HAP-1 (cell line): ENCODE measurements around the gene LSAMP.

Experiments used
- DNase-seq, 2 experiments: peaks; one replicate each; pipeline ENCODE4 v3.0.0-alpha.2; 2016 to 2020; ENCODE audit warnings: low spot score in 2 of 2
- H3K27me3 ChIP-seq: fragments of 250-450 bp; sonication (Bioruptor Pico); 2 replicates; pipeline ENCODE4 v1.5.1; 2020; ENCODE audit warnings: low read depth, mild to moderate bottlenecking, moderate library complexity
- H3K36me3 ChIP-seq: fragments of 250-450 bp; sonication (Bioruptor Pico); replicated peaks from 2 replicates; pipeline ENCODE4 v1.5.1; 2020; ENCODE audit warnings: mild to moderate bottlenecking
- H3K4me1 ChIP-seq: fragments of 250-450 bp; sonication (Bioruptor Pico); 2 replicates; pipeline ENCODE4 v1.5.1; 2020; ENCODE audit warnings: mild to moderate bottlenecking
- H3K4me3 ChIP-seq: fragments of 250-450 bp; sonication (Bioruptor Pico); 2 replicates; pipeline ENCODE4 v1.5.1; 2020; ENCODE audit warnings: mild to moderate bottlenecking, moderate library complexity
- H3K9me3 ChIP-seq: fragments of 250-450 bp; sonication (Bioruptor Pico); 2 replicates; pipeline ENCODE4 v1.5.1; 2020; ENCODE audit warnings: mild to moderate bottlenecking, moderate library complexity
- in situ Hi-C: fragments of 300-500 bp; cut with MboI; formaldehyde crosslinking; loops from 3 replicates; pipeline ENCODE4 v1.14.3; 2020; ENCODE audit warnings: low sequenced_read_pairs, inconsistent platforms, mixed read lengths

The LSAMP gene

DNA sequence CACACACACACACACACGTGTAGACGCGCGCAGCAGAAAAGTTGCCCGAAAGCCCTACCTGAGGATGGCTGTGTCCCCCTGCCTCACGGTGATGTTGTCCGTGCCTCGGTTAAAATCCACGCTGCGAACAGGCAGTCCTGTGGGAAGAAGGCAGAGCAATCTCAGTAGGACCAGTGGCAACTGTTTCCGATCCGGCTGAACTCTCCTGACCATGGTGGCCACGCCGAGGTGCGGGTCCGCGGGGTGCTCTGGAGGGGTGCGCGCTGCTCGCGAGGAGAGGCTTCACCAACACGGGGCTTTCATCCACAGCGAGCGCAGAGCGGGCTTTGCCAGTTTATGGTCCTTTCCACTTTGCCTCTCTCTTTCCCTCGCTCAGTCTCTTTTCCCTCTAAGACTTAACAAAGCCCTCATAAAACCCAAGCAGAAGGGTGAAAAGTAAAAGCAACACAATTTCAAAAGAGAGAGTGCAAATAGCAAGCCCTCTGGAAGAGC lies 422 bp downstream of the LSAMP start:
- Histone ChIP-seq H3K4me3 (no peak overlapping the region), H3K27me3 (no peaks in the 10 kb centered on the region; the same call in 1 of the 2 replicates)
- in situ Hi-C loops = no loop called here

DNA sequence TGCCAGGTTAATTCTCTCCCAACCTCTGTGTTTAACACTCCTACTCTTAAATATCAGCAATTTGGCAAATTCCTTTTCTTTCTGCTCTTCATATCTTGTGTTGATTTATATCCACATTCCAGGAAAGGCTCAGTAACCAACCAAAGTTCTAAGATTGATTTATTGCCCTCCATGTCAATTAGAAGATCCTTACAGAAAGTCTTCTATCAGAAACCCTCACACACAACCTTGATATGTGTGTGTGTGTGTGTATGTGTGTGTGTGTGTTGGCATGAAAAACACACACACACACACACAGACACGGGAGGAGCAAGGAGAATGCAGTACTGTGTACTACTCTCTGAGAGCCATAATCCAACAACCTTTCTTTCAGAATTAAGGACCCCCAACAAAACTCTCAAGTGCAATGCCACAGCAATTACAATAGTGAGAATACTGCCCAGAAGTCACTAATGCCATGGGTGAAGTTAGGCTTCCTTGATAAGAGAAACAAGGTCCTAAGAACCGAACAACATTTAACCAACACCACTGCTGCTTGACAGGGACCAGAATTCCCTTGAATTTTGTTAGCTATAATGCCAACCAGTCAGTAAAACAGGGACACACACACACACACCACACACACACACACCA lies 1.1 kb downstream of the LSAMP start:
- H3K27me3 ChIP-seq = no peaks in the 10 kb centered on the region; the same call in 1 of the 2 replicates
- DNase-seq = no peak
- in situ Hi-C loops = no loop called here
- no peak overlapping the region for H3K4me3 ChIP-seq
- H3K9me3 ChIP-seq = no peaks in the 10 kb centered on the region
- H3K4me1 ChIP-seq = no peaks in the 10 kb centered on the region
- H3K36me3 ChIP-seq = no peaks in the 10 kb centered on the region

More for the DNA sequence above, 422 bp downstream of the LSAMP start:
- Histone ChIP-seq H3K36me3 (no peaks in the 10 kb centered on the region), H3K4me1 (no peaks in the 10 kb centered on the region), H3K9me3 (no peaks in the 10 kb centered on the region)
- no peak for DNase-seq

DNA sequence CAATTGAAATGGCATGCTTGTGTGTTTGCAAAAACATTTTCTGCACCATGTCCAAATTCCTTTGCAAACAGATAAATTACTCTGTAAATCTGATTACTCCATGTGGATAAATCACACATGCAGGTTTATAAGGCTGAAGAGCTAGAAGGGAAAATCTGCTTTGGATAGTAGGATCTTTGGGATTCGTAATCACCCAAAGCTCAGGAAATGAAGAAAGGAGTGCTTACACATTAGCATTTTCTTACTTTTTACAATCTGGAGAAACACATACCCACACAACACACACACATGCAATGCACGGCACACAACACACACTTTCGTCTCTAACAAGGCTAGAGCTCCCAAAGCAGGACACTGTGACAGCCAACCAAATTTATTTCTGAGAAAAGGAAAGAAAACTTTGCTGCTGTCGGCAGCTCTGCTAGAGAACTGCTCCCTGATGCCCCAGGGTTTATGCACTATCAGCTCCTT lies 2.1 kb downstream of the LSAMP start:
- Histone ChIP-seq H3K36me3 (no peaks in the 10 kb centered on the region), H3K4me1 (no peaks in the 10 kb centered on the region), H3K9me3 (no peaks in the 10 kb centered on the region), H3K27me3 (no peaks in the 10 kb centered on the region; the same call in 1 of the 2 replicates), H3K4me3 (no peak overlapping the region)
- DNase-seq = no peak
- in situ Hi-C loops = no loop called here

DNA sequence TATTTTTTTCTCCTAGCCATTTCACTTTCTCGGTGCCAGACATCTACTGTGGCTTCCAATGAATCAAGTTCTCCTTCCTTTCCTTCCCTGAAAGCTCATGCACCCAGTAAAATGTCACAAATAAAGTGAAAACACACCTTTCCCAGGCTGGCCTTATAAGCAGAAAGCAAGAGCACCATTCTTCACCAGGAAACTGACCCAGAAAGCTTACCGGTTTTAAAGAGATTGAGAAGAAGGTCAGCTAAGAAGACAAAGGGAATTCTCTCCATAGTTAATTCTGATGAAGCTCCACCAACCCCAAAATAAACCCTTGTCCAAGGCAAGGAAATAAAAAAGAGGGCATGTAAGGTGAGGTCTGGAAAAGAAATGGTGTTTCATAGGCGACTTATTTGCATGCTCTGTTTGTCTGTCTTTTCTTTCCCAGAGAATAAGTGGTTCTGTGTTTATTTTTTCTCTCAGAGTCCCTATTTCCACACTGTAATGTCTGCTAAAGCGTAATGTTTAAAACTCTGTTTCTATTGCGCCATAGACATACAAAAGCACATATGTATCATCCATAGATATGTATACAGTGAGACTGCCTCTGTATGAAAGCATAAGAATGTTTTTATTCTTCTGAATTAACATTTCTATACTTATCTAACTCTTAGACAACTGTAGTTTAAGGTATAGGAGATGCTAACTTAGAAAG lies 2.8 kb downstream of the LSAMP start:
- H3K9me3 ChIP-seq = no peaks in the 10 kb centered on the region
- no peak overlapping the region for H3K4me3 ChIP-seq
- in situ Hi-C loops = no loop called here
- H3K36me3 ChIP-seq = no peaks in the 10 kb centered on the region
- H3K27me3 ChIP-seq = no peaks in the 10 kb centered on the region; the same call in 1 of the 2 replicates
- no peak for DNase-seq
- no peaks in the 10 kb centered on the region for H3K4me1 ChIP-seq

DNA sequence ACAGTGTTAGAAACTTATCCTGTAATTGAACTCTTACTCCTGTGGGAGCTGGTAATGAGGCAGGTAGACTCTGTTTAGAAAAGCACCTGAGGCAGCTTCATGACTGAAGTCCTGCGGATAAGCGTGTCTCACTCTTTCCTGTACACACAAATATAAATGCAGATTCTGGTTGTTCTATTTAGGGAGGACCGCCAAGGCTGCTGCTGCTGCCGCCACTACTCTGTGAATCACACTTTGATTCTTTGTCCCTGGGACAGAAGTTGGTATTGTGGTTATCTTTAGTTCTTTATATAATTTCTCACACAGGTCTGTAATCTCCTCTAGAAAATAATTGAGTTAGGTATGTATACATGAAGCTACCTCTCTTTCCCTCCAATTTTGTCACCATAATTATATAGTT lies 3.6 kb downstream of the LSAMP start:
- no peak overlapping the region for H3K4me3 ChIP-seq
- in situ Hi-C loops = no loop called here
- no peaks in the 10 kb centered on the region; the same call in 1 of the 2 replicates for H3K27me3 ChIP-seq
- H3K36me3 ChIP-seq = no peaks in the 10 kb centered on the region
- H3K4me1 ChIP-seq = no peaks in the 10 kb centered on the region
- no peak for DNase-seq
- no peaks in the 10 kb centered on the region for H3K9me3 ChIP-seq

DNA sequence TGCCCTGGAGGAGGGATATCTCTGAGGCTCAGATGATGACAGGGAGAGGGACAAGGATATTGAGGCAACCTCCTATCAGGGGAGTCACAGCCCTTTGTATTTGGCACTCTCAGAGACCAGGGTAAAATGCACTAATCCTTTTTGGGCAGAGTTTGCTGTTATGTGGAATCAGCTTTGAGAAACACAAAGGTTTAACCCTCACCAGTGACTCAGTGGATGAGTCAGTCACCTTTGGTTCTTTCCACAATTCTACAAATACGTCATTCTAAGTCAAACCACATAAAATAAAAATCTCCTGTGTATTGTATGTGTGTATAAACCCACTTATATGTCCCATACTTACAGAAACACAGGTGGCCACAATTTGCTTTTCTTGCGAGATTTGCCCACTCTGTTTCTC lies 5.1 kb downstream of the LSAMP start:
- H3K4me1 ChIP-seq = no peaks in the 10 kb centered on the region
- no peaks in the 10 kb centered on the region for H3K9me3 ChIP-seq
- DNase-seq = no peak
- H3K36me3 ChIP-seq = no peaks in the 10 kb centered on the region
- in situ Hi-C loops = no loop called here
- H3K4me3 ChIP-seq = no peak overlapping the region
- no peaks in the 10 kb centered on the region; the same call in 1 of the 2 replicates for H3K27me3 ChIP-seq

DNA sequence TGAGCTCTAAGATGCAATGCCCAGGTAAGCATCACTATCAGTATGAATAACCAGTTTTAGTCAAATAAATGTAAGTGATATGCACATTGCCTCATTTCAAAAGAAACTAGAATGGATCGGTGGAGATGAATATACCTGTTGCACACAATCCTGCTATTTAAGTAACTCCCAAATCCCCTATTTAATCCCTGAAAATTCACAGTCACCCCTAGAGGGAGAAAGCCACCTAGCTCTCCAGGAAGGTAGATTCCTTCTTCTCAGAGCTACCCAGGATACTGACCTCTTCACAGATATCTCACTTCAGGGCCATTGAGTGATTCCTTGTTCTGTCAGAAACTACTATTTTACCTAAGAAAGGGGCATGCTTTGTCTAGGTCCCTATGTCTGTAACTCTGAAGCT lies 11.7 kb downstream of the LSAMP start:
- no peaks in the 10 kb centered on the region for H3K9me3 ChIP-seq
- H3K4me1 ChIP-seq = no peaks in the 10 kb centered on the region
- H3K4me3 ChIP-seq = no peak overlapping the region
- H3K27me3 ChIP-seq = no peaks in the 10 kb centered on the region
- in situ Hi-C loops = no loop called here
- H3K36me3 ChIP-seq = no peaks in the 10 kb centered on the region
- no peak for DNase-seq

DNA sequence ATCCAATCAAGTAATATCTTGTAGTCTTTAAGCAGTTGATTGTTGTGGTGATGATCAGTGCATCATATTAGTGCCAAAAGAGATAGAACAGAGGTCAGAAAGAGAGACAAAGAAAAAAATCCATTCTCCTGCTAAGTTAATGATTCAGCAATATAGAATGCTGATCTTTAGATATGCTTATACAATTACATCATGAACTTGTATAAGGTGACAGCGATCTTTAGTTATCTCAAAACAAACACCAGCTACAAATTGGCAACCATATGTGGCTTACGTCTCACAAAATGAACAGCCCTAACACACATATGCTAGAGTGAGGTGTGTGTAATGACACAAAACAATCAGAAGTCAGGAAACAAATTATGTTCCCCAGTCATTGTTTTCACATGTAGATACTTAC lies 12.5 kb downstream of the LSAMP start:
- DNase-seq = no peak
- H3K4me3 ChIP-seq = no peak overlapping the region
- no peaks in the 10 kb centered on the region for H3K9me3 ChIP-seq
- in situ Hi-C loops = no loop called here
- H3K27me3 ChIP-seq = no peaks in the 10 kb centered on the region
- H3K4me1 ChIP-seq = no peaks in the 10 kb centered on the region
- H3K36me3 ChIP-seq = no peaks in the 10 kb centered on the region

DNA sequence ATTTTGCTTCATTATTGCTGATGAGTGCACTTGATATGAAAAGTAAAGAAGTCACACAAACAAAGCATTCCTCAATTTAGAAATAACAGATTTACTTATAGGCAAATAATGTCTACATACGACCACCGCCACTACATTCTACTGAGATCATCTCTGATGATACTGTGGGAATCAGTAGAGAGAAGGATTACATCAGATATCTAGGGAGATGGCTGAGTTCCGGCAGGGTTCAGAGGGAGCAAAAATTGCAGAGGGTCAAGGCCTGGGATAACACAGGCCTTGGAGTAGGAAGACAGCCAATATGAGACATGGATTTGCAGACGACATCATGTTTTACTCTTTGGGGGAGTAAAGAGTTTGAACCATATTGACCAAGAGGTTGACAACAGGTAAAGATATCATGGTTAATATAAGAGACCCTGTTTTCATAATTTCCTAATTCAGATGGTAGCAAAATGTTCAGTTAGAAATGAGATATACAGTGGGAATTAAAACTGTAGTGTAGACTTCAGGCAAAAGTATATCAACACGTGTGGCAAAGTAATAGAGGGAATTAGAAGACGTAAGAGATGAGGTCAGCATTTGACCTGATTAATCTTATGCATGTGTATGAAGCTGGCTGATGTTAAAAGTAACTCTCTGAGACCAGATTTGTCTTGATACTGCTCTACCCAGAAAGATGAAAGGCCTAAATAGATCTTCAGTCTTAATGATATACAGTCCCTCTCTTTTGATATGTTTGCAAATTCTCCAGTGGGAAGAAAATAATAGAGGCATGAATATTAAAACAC lies 15.6 kb downstream of the LSAMP start:
- no peaks in the 10 kb centered on the region for H3K36me3 ChIP-seq
- no peaks in the 10 kb centered on the region for H3K27me3 ChIP-seq
- DNase-seq = no peak
- in situ Hi-C loops = no loop called here
- no peaks in the 10 kb centered on the region for H3K9me3 ChIP-seq
- H3K4me1 ChIP-seq = no peaks in the 10 kb centered on the region
- H3K4me3 ChIP-seq = no peak overlapping the region

DNA sequence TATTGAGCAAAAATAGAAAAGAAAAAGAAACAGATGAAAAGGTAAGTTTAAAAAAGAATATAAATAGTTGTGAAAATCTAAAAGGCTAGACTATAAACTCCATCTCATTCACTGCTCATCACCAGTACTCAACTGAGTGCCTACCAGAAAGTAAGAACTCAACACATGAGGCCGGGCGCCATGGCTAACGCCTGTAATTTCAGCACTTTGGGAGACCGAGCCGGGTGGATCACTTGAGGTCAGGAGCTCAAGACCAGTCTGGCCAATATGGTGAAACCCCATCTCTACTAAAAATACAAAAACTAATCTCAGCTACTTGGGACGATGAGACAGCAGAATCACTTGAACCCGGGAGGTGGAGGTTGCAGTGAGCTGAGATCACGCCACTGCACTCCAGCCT lies 19.3 kb downstream of the LSAMP start:
- no peaks in the 10 kb centered on the region for H3K9me3 ChIP-seq
- no peak overlapping the region for H3K4me3 ChIP-seq
- no peaks in the 10 kb centered on the region for H3K27me3 ChIP-seq
- no peak for DNase-seq
- H3K36me3 ChIP-seq = no peaks in the 10 kb centered on the region
- no peaks in the 10 kb centered on the region for H3K4me1 ChIP-seq
- in situ Hi-C loops = no loop called here

DNA sequence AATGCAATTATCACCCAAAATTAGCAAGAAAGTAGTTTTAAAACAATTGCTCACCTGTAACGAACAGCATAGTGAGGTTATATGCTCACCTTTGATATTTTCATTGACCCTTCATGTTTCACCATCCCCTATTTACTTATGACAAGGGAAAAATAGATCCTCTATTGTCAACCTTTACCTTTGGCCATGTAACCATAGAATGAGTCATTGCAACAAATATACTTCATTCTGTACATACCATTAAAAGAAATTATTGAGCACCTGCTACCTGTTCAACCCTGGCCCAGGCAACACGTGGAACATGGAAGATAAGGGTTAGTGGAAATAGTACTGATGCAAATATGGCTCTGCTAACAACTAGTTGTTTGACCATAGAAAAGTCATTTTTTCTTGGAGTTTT lies 20.2 kb downstream of the LSAMP start:
- Histone ChIP-seq H3K36me3 (no peaks in the 10 kb centered on the region), H3K4me1 (no peaks in the 10 kb centered on the region), H3K9me3 (no peaks in the 10 kb centered on the region), H3K4me3 (no peak overlapping the region), H3K27me3 (no peaks in the 10 kb centered on the region)
- in situ Hi-C loops = no loop called here
- DNase-seq = no peak

DNA sequence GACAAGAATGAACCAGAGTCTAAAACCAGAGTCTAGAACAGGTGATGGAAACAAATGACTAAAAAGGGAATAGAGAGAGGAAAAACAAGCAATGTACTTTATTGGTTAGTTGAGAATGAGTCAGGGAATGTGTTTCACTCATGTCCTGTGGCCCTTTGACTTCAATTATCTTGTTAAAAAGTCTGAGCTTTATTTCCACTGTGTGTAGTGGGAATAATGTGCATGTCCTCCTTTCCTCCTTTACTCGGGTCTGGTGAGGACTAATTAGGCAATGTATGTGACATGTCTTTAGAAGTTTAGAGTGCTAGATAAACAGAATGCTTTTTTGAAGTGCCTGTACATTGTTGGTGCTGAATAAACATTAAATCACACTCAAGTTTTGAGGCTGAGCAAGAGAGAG lies 21.3 kb downstream of the LSAMP start:
- H3K36me3 ChIP-seq = no peaks in the 10 kb centered on the region
- in situ Hi-C loops = no loop called here
- H3K4me1 ChIP-seq = no peaks in the 10 kb centered on the region
- H3K9me3 ChIP-seq = no peaks in the 10 kb centered on the region
- H3K4me3 ChIP-seq = no peak overlapping the region
- no peak for DNase-seq
- no peaks in the 10 kb centered on the region for H3K27me3 ChIP-seq

DNA sequence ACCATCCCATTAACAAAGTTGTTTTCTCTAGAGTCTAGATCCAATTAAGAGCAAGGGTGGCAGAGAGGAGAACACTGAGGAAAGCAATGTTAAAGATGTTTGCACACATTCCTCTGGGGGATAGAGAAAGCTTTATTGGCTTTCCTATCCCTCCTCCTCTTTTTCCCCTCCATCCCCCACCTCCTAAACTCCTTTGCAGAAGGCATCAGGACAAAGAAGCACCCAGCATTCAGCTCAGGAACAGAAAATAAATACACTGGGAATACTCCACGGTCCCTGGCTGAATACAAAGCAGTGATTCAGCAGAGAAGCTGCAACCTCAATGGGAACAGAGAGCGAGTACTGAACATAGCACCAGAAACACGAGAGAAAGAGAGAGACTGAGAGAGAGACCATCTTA lies 21.9 kb downstream of the LSAMP start:
- Histone ChIP-seq H3K27me3 (no peaks in the 10 kb centered on the region), H3K4me1 (no peaks in the 10 kb centered on the region), H3K9me3 (no peaks in the 10 kb centered on the region), H3K36me3 (no peaks in the 10 kb centered on the region), H3K4me3 (no peak overlapping the region)
- in situ Hi-C loops = no loop called here
- no peak for DNase-seq

DNA sequence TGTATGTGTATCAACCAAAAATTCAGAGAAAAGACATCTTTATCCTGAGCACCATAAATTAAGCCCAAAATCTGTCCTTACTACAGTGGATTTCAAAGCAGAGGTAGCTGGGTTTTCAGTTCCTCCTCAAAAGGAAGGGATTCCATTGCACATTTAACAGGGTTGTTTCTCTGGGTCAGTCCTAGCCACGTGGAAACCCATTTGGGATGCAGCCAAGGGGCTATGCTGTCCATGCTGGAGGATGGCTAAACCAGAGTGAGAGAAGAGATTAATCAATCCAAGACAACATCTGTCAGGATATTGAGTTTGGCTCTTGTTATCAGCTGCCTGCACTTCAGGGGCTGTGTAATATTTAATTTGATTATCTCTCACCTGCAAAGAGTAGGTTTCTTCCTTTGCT lies 28.1 kb downstream of the LSAMP start:
- peaks cover 5% of the 10 kb centered on the region; the same call in 1 of the 2 replicates for H3K27me3 ChIP-seq
- H3K4me1 ChIP-seq = no peaks in the 10 kb centered on the region
- no peak overlapping the region for H3K4me3 ChIP-seq
- DNase-seq = no peak
- in situ Hi-C loops = no loop called here
- no peaks in the 10 kb centered on the region for H3K36me3 ChIP-seq
- H3K9me3 ChIP-seq = no peaks in the 10 kb centered on the region
